ENCODE data around the gene DYRK1A. TPM values are rescaled to one million over a fixed set of nuclear protein-coding genes. Genes with fewer than 3 reads are reported as not detected.

The DYRK1A gene
- total and polyA plus RNA-seq, 10 of the 15 experiments (the other 5 are each of a cell fraction or from before 2014, with no cell fraction given) = 2.4 to 68.6 (median 30.7) TPM

- H3K79me2 ChIP-seq (ENCODE audit: control insufficient read depth, insufficient read depth, low read length) = peaks cover 86% of the 10 kb centered on the region
- peaks cover 2 to 8% of the 10 kb centered on the region in 2 experiments; a peak in 3 of 4 replicates for H3K36me3 ChIP-seq (ENCODE audit: control insufficient read depth in 2 of 2, insufficient read depth in 2 of 2, low read length in 1 of 2)
- TF ChIP-seq ASH2L (IDR thresholded peaks at IDR 0.05; ENCODE audit: borderline replicate concordance, low read depth) (no peak), BCLAF1 (IDR thresholded peaks at IDR 0.05) (no peak), E2F8 (IDR thresholded peaks at IDR 0.05; ENCODE audit: low read depth, partially characterized antibody) (no peak), CBX3 (IDR thresholded peaks at IDR 0.05; ENCODE audit: borderline replicate concordance, low read depth) (no peak), DPF2 (IDR thresholded peaks at IDR 0.05) (no peak), USF1 (IDR thresholded peaks at IDR 0.05; ENCODE audit: borderline replicate concordance, extremely low read length, insufficient read depth, low read depth, low read length) (no peak)
- peaks cover 11% of the 10 kb centered on the region for H3K4me1 ChIP-seq (ENCODE audit: control insufficient read depth, insufficient read depth, low read length)
- in situ Hi-C loops (cut with MboI) = no loop called here
- ChIA-PET CTCF (interaction anchor here (0.6 kb wide), 1 partner anchor 16 kb away, joined by 3 read pairs; no protein-coding TSS in a partner anchor), RAD21 (ENCODE audit: unreplicated experiment) (no interaction called here), SMC1A (ENCODE audit: uncharacterized antibody, unreplicated experiment) (interaction anchor here (0.6 to 1.9 kb wide), 2 partner anchors 31 to 51 kb away, joined by 3 to 5 read pairs; no protein-coding TSS in a partner anchor), POLR2A (interaction anchor here (0.7 to 1.2 kb wide), 2 partner anchors 90 to 288 kb away, joined by 3 to 4 read pairs; no protein-coding TSS in a partner anchor)
- H2AFZ ChIP-seq (ENCODE audit: control insufficient read depth, low read depth, low read length) = no peak overlapping the region
- no peak for DNase-seq (ENCODE audit: low read depth, low spot score)
- H3K9ac ChIP-seq (ENCODE audit: control insufficient read depth, insufficient read depth, low read length) = no peak overlapping the region
- no peak for FAIRE-seq
- 69% methylated on average over 7 of the region's 7 CpGs for WGBS (ENCODE audit: insufficient coverage, insufficient replicate concordance, low lambda C conversion rate, missing lambda C conversion rate)
- no peak overlapping the region for H3K27ac ChIP-seq (ENCODE audit: control insufficient read depth, insufficient read depth)
- intact Hi-C loops (cut with micrococcal nuclease; ENCODE audit: unreplicated experiment) = no loop called here
- H4K20me1 ChIP-seq (ENCODE audit: control insufficient read depth, insufficient read depth) = peaks cover 8% of the 10 kb centered on the region; the same call in 1 of the 2 replicates
- no peaks in the 10 kb centered on the region; the same call in 2 of the 3 replicates for H3K9me3 ChIP-seq (replicated peaks; ENCODE audit: control insufficient read depth, insufficient read depth, low read length)
- BruUV-seq (replicated peaks) = no TSS peak
- H3K4me2 ChIP-seq (ENCODE audit: control insufficient read depth, insufficient read depth) = no peak overlapping the region
- H3K27me3 ChIP-seq (replicated peaks in 1 of 2; ENCODE audit: control insufficient read depth in 2 of 2, insufficient read depth in 2 of 2, low read length in 1 of 2) = no peaks in the 10 kb centered on the region
- H3K4me3 ChIP-seq = no peak overlapping the region
- no peak for ATAC-seq
Measured at GRCh38 chr21:37458669-37459276, 92.2 kb downstream of the DYRK1A start.

Measured in GM12878 (cell line).